ENCODE measurements around the gene ETV6.

Gene ETV6

DNA sequence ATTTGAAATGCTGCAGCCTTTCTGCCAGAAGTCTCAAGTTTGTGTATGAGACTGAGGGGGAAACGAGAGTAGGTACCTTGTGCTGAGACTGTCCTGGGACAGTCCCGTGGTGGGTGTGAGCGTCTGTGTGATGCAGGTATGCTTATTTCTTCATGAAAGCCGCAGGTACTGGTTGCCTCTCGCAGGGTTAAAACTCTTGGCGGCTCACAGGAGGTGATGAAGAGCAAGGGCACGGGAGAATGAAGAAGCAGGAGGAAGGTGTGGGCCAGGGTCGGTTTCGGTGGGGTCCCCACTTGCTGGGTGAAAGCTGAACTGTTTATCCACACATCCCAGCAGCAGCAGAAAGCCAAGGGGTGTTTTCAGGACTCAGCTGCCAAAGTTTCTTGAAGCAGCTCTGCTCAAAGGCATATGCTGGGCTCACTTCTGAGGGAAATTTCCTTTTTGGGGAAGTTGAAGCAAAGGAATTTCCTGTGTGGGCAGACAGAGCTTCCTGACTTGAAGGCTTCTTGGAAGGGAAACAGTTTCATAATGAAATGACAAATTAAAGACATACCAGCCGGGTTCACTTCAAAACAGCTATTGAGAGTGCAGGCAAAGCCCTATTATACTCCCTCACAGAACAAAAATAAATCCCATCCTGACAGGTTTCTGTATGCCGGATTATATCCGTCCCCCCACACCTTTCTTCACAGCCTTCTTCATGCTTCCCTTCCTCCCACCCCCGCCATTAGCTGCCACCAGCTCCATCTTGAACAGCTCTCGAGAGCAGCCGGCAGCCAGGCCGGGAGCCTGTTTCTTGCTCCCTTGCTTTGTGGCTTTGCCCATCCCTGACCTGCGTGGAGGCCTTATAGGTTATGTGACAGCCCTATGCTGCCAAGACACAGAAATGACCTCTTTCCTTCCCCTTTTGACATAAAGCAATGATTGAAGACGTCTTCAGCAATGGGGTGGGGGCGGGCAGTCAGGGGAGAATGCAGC lies 116.6 kb downstream of the ETV6 start:
- Histone ChIP-seq H3K36me3 (ENCODE audit: insufficient read depth, low read length) (no peaks in the 10 kb centered on the region), H3K27me3 (ENCODE audit: control insufficient read depth, insufficient read depth, low read length) (no peaks in the 10 kb centered on the region), H3K4me2 (ENCODE audit: low read length) (peak overlapping the region; percentile 56), H3K9ac (ENCODE audit: low read depth, low read length) (peak overlapping the region; percentile 56), H3K4me3 (ENCODE audit: low read length) (peak overlapping the region; percentile 14), H3K4me1 (ENCODE audit: control insufficient read depth, insufficient read depth, low read length) (peaks cover 40% of the 10 kb centered on the region), H3K9me3 (replicated peaks; ENCODE audit: low read length) (no peaks in the 10 kb centered on the region)

DNA sequence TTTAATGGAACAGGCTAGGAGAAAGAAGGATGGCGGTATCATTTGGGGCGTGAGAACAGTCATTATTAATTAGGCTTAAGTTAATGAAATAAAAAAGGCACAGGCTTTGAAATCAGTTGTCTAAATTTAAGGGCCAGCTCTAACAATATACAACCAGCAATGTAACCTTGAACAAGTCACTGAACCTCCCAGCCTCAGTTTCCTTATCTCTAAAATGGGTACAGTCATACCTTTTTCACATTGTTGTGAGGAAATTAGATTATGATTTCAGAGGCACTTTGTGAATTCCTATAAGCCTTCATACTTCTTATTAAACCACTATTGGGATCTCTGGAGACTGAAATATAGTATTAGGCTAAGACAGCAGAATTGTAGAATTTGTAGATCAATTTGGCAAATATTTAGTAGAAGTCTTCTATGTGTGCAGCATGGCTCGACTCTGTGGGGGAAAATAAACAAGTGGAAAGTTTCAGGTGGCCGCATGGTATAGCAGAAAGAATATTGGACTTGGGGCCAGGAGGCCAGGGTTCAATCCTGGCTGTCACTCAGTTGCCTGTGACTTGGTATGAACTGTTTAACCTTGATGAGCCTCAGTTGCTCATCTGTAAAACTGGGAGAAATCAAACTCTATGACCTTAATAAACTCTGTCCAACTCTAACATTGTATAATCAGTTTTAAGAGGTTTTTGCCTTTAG lies 117.7 kb downstream of the ETV6 start:
- Histone ChIP-seq H3K27me3 (ENCODE audit: control insufficient read depth, insufficient read depth, low read length) (no peaks in the 10 kb centered on the region), H3K9ac (ENCODE audit: low read depth, low read length) (no peak overlapping the region), H3K4me1 (ENCODE audit: control insufficient read depth, insufficient read depth, low read length) (peaks cover 48% of the 10 kb centered on the region), H3K9me3 (replicated peaks; ENCODE audit: low read length) (no peaks in the 10 kb centered on the region), H3K4me2 (ENCODE audit: low read length) (no peak overlapping the region), H3K4me3 (ENCODE audit: low read length) (no peak overlapping the region), H3K36me3 (ENCODE audit: insufficient read depth, low read length) (no peaks in the 10 kb centered on the region)

DNA sequence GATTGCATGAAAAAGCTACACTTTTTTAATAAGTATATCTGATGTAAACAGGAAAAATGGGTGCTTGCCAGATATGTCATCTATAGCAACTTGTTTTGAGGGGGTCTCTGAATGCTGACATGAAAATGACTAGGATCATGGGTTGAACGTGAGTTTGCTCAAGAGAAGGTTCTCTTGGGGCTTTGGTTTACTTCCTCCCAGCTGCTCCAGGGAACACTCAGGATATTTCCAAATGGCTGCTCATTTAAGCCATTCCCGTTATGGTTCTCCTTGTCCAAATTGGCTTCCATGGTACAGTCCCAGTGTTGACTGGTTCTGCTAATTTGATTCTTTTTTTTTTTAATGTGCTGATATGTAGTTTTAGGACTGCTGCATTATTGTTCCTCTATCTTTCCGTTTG lies 118.3 kb downstream of the ETV6 start:
- Histone ChIP-seq H3K4me1 (ENCODE audit: control insufficient read depth, insufficient read depth, low read length) (peaks cover 45% of the 10 kb centered on the region), H3K4me3 (ENCODE audit: low read length) (no peak overlapping the region), H3K36me3 (ENCODE audit: insufficient read depth, low read length) (no peaks in the 10 kb centered on the region), H3K9ac (ENCODE audit: low read depth, low read length) (no peak overlapping the region), H3K27me3 (ENCODE audit: control insufficient read depth, insufficient read depth, low read length) (no peaks in the 10 kb centered on the region), H3K9me3 (replicated peaks; ENCODE audit: low read length) (no peaks in the 10 kb centered on the region), H3K4me2 (ENCODE audit: low read length) (no peak overlapping the region)

DNA sequence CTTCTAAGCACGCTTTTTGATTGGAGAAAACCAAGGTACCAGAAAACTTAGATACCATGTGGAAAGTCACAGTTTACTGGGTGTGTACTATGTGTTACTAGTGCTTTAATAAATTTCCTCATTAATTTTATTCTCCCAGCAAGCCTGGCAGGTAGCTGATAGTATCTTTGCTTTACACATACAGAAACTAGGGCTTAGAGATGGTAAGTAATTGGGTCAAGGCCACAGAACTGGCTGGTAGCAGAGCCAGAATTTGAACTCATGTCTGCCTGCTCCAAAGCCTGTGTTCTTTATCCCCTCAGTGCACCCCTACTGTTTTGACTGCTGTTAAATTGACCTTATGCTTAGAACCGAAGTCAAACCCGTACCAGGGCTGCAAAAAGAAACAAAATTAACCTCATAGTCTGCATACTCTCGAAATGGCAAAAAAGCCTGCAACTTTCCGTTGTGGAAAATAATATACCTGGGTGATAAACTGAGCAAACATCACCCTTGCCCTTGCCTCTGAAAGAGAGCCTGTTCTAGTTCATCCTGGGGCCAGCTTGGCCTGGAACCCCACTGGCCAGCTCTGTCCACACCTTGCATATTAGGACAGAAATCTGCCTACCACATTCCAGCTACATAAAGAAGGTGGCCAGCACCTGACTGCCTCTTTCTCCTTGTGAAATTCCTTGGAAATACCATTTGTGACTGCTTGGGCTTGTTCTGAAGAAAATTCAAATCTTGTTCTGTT lies 118.9 kb downstream of the ETV6 start:
- H3K4me3 ChIP-seq (ENCODE audit: low read length), result no peak overlapping the region
- no peak overlapping the region for H3K9ac ChIP-seq (ENCODE audit: low read depth, low read length)
- H3K36me3 ChIP-seq (ENCODE audit: insufficient read depth, low read length), result no peaks in the 10 kb centered on the region
- H3K9me3 ChIP-seq (replicated peaks; ENCODE audit: low read length), result no peaks in the 10 kb centered on the region
- no peaks in the 10 kb centered on the region for H3K27me3 ChIP-seq (ENCODE audit: control insufficient read depth, insufficient read depth, low read length)
- H3K4me1 ChIP-seq (ENCODE audit: control insufficient read depth, insufficient read depth, low read length), result peaks cover 42% of the 10 kb centered on the region
- no peak overlapping the region for H3K4me2 ChIP-seq (ENCODE audit: low read length)

DNA sequence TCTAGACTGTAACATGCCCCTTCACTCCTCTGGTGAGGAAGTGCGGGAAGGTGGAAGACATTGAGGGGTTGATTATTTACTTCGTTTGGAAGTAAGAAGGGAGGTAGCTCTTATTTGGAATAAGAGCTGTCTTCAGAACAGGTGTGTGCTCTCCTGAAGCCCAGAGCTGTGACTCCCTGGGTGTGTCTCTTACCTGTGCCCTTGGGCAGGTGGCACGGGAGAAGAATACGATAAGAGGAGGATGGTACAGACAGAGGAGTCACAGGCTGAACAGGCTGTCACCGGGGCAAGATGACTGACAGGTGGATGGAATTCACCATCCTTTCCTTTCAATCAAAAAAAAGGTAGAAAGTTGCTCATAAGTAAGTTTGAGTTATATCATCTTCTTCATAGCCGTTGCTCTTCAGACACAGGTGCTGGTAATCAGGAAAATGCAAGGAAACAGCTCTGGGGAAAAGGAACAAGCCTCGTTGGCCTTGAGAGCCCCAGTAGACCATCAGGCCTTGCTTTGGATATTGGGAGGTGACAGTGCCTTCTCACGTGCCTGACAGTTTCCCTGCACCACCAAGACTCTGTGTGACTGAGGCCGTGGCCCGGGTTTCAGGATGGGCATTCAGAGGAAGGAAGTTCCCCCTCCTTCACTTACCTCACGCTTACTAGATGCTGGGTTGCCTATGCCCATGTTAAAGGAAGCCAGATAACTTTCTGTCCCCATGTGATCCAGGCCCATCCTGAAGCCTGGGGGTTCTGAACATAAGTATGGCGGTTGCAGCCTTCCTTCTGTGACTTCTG lies 120.4 kb downstream of the ETV6 start:
- Histone ChIP-seq H3K4me1 (ENCODE audit: control insufficient read depth, insufficient read depth, low read length) (peaks cover 31% of the 10 kb centered on the region), H3K9ac (ENCODE audit: low read depth, low read length) (no peak overlapping the region), H3K27me3 (ENCODE audit: control insufficient read depth, insufficient read depth, low read length) (no peaks in the 10 kb centered on the region), H3K9me3 (replicated peaks; ENCODE audit: low read length) (no peaks in the 10 kb centered on the region), H3K36me3 (ENCODE audit: insufficient read depth, low read length) (no peaks in the 10 kb centered on the region), H3K4me3 (ENCODE audit: low read length) (no peak overlapping the region), H3K4me2 (ENCODE audit: low read length) (no peak overlapping the region)

DNA sequence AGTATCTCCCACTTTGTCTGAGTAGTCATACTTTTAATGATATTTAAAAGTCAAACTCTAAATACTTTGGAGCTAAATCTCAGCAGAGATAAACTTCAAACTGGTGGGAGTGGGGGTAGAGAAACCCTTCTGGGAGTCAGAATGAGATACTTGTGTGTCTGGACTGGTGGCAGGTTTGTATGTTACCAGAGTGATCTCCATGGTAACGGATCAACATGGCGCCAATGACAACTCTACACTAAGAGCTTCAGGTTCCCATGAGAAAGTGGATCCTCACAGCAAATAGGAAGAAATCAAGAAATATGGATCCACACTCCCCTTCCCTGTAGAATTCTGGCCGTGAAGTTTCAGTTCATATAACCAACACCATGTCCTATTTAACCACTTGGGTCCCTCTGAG lies 121.9 kb downstream of the ETV6 start:
- no peaks in the 10 kb centered on the region for H3K9me3 ChIP-seq (replicated peaks; ENCODE audit: low read length)
- no peak overlapping the region for H3K4me3 ChIP-seq (ENCODE audit: low read length)
- H3K27me3 ChIP-seq (ENCODE audit: control insufficient read depth, insufficient read depth, low read length), result no peaks in the 10 kb centered on the region
- no peaks in the 10 kb centered on the region for H3K36me3 ChIP-seq (ENCODE audit: insufficient read depth, low read length)
- H3K4me2 ChIP-seq (ENCODE audit: low read length), result no peak overlapping the region
- peaks cover 17% of the 10 kb centered on the region for H3K4me1 ChIP-seq (ENCODE audit: control insufficient read depth, insufficient read depth, low read length)
- no peak overlapping the region for H3K9ac ChIP-seq (ENCODE audit: low read depth, low read length)

DNA sequence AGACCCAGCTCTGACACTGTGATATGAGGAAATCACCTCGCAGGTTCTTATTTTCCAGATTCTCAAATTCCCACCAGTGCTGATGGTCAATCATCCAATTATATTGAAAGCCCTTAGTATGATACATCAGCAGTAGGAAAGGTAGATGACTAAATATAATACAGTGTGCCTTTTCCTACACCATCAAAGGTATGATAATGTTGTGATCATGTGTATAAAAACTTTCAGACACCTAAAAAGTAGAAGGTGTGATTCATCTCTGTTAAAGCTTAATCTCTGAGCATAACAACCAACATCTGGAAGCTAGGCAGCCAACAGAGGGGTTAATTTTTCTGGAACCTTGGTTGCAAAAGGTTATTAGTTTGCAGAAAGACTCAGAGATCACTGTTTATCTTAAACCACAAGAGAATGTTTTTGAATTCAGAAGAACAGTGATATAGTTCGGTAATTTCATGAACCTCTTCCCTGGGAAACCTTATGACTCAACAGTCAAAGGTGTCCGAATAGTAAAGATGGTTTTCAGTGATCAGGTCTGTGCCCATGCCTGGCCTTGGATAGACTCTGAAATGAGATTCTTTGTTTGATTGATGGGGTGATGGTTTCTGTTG lies 122.5 kb downstream of the ETV6 start:
- Histone ChIP-seq H3K9ac (ENCODE audit: low read depth, low read length) (no peak overlapping the region), H3K4me3 (ENCODE audit: low read length) (no peak overlapping the region), H3K4me2 (ENCODE audit: low read length) (no peak overlapping the region), H3K9me3 (replicated peaks; ENCODE audit: low read length) (no peaks in the 10 kb centered on the region), H3K4me1 (ENCODE audit: control insufficient read depth, insufficient read depth, low read length) (peaks cover 11% of the 10 kb centered on the region), H3K27me3 (ENCODE audit: control insufficient read depth, insufficient read depth, low read length) (no peaks in the 10 kb centered on the region), H3K36me3 (ENCODE audit: insufficient read depth, low read length) (no peaks in the 10 kb centered on the region)

DNA sequence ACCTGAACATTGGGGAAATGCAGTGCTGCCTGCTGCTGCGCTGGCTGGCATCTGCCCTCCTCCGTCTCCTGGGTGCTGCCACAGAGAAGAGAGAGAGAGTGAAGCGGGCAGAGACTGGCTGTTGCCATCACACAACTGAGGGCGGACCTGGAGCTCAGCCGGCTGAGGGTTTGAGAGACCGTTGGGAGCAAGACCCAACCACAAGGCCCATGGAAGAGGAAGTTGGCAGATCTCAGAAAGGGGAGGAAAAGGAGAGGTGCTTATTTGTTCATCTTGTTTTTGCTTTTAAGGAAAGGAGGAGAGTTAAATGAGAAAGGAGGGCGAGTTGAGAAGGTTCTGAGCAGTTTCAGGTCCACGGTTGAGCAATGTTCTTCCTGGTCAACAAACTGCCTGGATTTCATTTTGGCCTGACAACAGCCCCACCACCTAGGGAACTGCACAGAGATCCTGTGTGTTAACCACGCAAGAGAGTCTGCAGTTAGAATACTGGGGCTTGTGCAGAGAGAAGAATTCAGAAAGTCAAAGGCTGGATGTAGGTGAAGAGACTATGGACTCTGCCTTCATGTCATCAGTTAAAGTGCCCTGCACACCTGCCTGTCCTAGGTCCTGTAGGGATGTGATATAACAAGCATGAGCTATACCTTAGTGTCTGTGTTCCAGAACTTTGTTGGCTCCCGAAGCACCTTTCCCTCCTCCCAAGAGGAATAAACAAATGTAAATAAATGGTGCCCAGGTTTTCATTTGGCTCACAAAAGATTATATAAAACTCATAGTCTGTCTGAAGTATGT lies 124.6 kb downstream of the ETV6 start:
- no peaks in the 10 kb centered on the region for H3K27me3 ChIP-seq (ENCODE audit: control insufficient read depth, insufficient read depth, low read length)
- peaks cover 15% of the 10 kb centered on the region for H3K4me1 ChIP-seq (ENCODE audit: control insufficient read depth, insufficient read depth, low read length)
- no peak overlapping the region for H3K9ac ChIP-seq (ENCODE audit: low read depth, low read length)
- no peaks in the 10 kb centered on the region for H3K9me3 ChIP-seq (replicated peaks; ENCODE audit: low read length)
- H3K4me3 ChIP-seq (ENCODE audit: low read length), result no peak overlapping the region
- no peak overlapping the region for H3K4me2 ChIP-seq (ENCODE audit: low read length)
- no peaks in the 10 kb centered on the region for H3K36me3 ChIP-seq (ENCODE audit: insufficient read depth, low read length)

DNA sequence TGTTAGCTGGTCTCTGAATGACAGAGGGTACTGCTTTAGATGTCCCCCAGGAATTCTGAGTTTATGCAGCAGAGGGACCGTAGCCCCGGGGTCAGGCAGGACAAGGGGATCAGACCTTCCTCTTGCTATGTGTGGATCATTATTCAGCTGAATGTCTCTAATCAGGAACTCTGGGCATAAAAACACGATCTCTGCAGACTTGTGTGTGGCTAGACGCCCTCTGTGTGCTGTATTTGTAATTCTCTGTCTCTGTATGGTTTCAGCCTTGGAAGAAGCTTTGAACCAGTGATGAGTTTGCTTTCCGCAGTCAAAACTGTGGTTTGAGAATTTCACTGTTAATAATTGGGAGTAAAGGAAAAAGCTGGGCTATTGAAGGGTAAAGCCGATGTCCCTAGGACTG lies 125.3 kb downstream of the ETV6 start:
- Histone ChIP-seq H3K27me3 (ENCODE audit: control insufficient read depth, insufficient read depth, low read length) (no peaks in the 10 kb centered on the region), H3K36me3 (ENCODE audit: insufficient read depth, low read length) (no peaks in the 10 kb centered on the region), H3K4me1 (ENCODE audit: control insufficient read depth, insufficient read depth, low read length) (peaks cover 16% of the 10 kb centered on the region), H3K4me2 (ENCODE audit: low read length) (no peak overlapping the region), H3K4me3 (ENCODE audit: low read length) (no peak overlapping the region), H3K9ac (ENCODE audit: low read depth, low read length) (no peak overlapping the region), H3K9me3 (replicated peaks; ENCODE audit: low read length) (no peaks in the 10 kb centered on the region)

DNA sequence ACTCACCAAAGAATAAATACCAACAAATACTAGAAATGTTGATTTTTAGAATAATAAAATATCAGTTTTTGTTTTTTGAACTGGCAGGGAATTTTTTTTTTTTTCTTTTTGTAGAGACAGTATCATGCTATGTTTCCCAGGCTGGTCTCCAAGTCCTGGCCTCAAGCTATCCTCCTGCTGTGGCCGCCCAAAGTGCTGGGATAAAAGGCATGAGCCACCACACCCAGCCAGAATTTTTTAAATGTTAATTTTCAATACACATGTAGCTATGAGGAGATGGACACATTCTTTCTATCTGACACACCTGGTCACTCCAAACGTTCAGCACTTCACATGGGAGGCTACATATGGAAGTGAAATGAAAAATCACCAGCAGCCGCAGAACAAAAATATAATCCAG lies 126.8 kb downstream of the ETV6 start:
- peaks cover 16% of the 10 kb centered on the region for H3K4me1 ChIP-seq (ENCODE audit: control insufficient read depth, insufficient read depth, low read length)
- H3K9me3 ChIP-seq (replicated peaks; ENCODE audit: low read length), result no peaks in the 10 kb centered on the region
- no peaks in the 10 kb centered on the region for H3K27me3 ChIP-seq (ENCODE audit: control insufficient read depth, insufficient read depth, low read length)
- H3K4me3 ChIP-seq (ENCODE audit: low read length), result no peak overlapping the region
- no peak overlapping the region for H3K4me2 ChIP-seq (ENCODE audit: low read length)
- no peak overlapping the region for H3K9ac ChIP-seq (ENCODE audit: low read depth, low read length)
- no peaks in the 10 kb centered on the region for H3K36me3 ChIP-seq (ENCODE audit: insufficient read depth, low read length)

Data from skeletal muscle satellite cell (primary cell).